Gastrocnemius medialis (tissue), 4 donors: ENCODE measurements around the gene RAPGEF1. TPM values are rescaled to one million over a fixed set of nuclear protein-coding genes. Genes with fewer than 3 reads are reported as not detected.

Experiments
- ATAC-seq, 2 donors: fragments of 150-250 bp; one replicate each; pipeline ENCODE4 v1.9.1; 2016
- DNase-seq, 2 donors: peaks; one replicate each; pipeline ENCODE4 v3.0.0-alpha.2; 2019
- H3K27ac ChIP-seq, 4 donors: fragments of 200-600 bp; sonication (generic); 1 replicate in 1 of 4; 2 replicates in 3 of 4; pipeline ENCODE4 v1.5.1; 2016 to 2018; ENCODE audit warnings: mild to moderate bottlenecking in 2 of 4, moderate library complexity in 1 of 4
- H3K27me3 ChIP-seq, 3 donors: fragments of 200-600 bp; sonication (generic) in 2 of 3; 1 replicate in 1 of 3; 2 replicates in 2 of 3; pipeline versions ENCODE4 v1.5.1 to v1.6.0; 2016 to 2019; ENCODE audit warnings: mild to moderate bottlenecking in 1 of 3, moderate library complexity in 1 of 3
- H3K36me3 ChIP-seq, 2 donors: fragments of 200-600 bp; sonication (generic) in 1 of 2; one replicate each; pipeline ENCODE4 v1.5.1; 2017 to 2018
- H3K4me1 ChIP-seq, 2 donors: fragments of 200-600 bp; sonication (generic) in 1 of 2; one replicate each; pipeline ENCODE4 v1.5.1; 2016 to 2017; ENCODE audit warnings: mild to moderate bottlenecking in 2 of 2
- H3K4me3 ChIP-seq, 4 donors: fragments of 200-600 bp; sonication (generic) in 3 of 4; 1 replicate in 1 of 4; 2 replicates in 3 of 4; pipeline ENCODE4 v1.5.1; 2016 to 2019; ENCODE audit warnings: mild to moderate bottlenecking in 2 of 4
- H3K9me3 ChIP-seq, 3 donors: fragments of 200-600 bp; sonication (generic) in 2 of 3; 1 replicate in 1 of 3; 2 replicates in 2 of 3; pipeline ENCODE4 v1.5.1; 2016 to 2019
- POLR2A ChIP-seq, 2 donors: fragments of 450-650 bp; IDR thresholded peaks; one replicate each; pipeline ENCODE4 v1.6.1; 2017; ENCODE audit warnings: antibody characterized with exemption in 2 of 2, mild to moderate bottlenecking in 2 of 2, moderate library complexity in 2 of 2
- in situ Hi-C, 4 donors: fragments of 200-750 bp; cut with MboI; loops; one replicate each; pipeline versions ENCODE4 v1.15.0 to v1.8.0; 2017; ENCODE audit warnings: low sequenced_read_pairs in 4 of 4
- intact Hi-C: fragments of 100-400 bp; cut with DNase I; formaldehyde crosslinking; loops from one replicate; pipeline ENCODE4 v1.15.1; 2023; ENCODE audit warnings: low total_unique reads
- total RNA-seq, 4 donors: library from RNA; depleted of rRNA; stranded (reverse); fragments of >200 nt; gene quantifications; one replicate each; pipeline versions ENCODE4 v1.1.0 to v1.2.3, GENCODE V29; 2016
- TF ChIP-seq, protein P1 (sequence below), 5 experiments: fragments of 450-650 bp in 3 of 5; fragments of 200-600 bp in 2 of 5; sonication (generic) in 2 of 5; IDR thresholded peaks in 4 of 5; conservative IDR thresholded peaks in 1 of 5; 1 replicate in 4 of 5; 2 replicates in 1 of 5; pipeline ENCODE4 v1.5.1; 2016 to 2019; ENCODE audit warnings: antibody characterized with exemption in 5 of 5, mild to moderate bottlenecking in 3 of 5, moderate library complexity in 3 of 5

Gene RAPGEF1
- total RNA-seq, 4 donors from 2014 or later, result 123 to 296 (median 217) TPM

GRCh38 chr9:131562032-131562959, 177.6 kb downstream of the RAPGEF1 start:
- ATAC-seq (no peak), DNase-seq (no peak)
- H3K27ac ChIP-seq, result no peak overlapping the region
- no peaks in the 10 kb centered on the region for H3K4me1 ChIP-seq
- H3K36me3 ChIP-seq, result no peaks in the 10 kb centered on the region
- no peak overlapping the region for H3K4me3 ChIP-seq
- no peaks in the 10 kb centered on the region for H3K9me3 ChIP-seq
- H3K27me3 ChIP-seq, result no peaks in the 10 kb centered on the region
- TF ChIP-seq, protein P1, sequence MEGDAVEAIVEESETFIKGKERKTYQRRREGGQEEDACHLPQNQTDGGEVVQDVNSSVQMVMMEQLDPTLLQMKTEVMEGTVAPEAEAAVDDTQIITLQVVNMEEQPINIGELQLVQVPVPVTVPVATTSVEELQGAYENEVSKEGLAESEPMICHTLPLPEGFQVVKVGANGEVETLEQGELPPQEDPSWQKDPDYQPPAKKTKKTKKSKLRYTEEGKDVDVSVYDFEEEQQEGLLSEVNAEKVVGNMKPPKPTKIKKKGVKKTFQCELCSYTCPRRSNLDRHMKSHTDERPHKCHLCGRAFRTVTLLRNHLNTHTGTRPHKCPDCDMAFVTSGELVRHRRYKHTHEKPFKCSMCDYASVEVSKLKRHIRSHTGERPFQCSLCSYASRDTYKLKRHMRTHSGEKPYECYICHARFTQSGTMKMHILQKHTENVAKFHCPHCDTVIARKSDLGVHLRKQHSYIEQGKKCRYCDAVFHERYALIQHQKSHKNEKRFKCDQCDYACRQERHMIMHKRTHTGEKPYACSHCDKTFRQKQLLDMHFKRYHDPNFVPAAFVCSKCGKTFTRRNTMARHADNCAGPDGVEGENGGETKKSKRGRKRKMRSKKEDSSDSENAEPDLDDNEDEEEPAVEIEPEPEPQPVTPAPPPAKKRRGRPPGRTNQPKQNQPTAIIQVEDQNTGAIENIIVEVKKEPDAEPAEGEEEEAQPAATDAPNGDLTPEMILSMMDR (IDR thresholded peaks at IDR 0.05 in 4 of 5, conservative IDR thresholded peaks at IDR 0.05 in 1 of 5), result no peak
- TF ChIP-seq POLR2A (IDR thresholded peaks at IDR 0.05), result no peak
- in situ Hi-C loops, result loop anchor here in 2 of 4 donors (25.0 kb wide), 1 partner anchor 700 kb away; no protein-coding TSS in a partner anchor
- intact Hi-C loops, result no loop called here

DNA sequence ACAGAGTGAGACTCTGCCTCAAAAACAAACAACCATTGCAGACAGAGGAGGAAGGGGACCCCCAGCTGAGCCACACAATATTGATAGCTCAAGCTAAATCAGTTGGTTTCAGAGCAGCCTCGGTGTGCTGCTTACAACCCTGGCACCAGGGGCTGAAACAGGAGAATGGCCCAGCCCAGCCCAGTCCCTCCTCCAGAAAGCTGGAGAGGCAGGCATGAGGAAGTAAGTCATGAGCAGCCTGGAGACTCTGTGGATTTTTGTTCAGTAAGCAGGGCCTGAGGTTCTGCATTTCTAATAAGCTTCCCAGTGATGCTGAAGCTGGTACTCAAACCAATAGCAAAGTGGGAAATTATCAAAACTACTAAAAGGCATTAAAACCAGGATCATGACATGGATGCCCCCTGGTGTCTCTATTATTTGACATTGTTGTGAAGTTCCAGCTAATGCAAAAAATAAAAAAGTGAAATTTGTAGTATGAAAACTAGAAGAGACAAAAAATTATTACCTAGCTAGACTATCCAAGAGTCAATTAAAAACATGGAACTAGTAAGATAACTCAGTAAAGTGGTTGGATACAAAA, 180.4 kb downstream of the RAPGEF1 start:
- DNase-seq (no peak), ATAC-seq (no peak)
- no peak overlapping the region for H3K27ac ChIP-seq
- H3K4me3 ChIP-seq, result no peak overlapping the region
- in situ Hi-C loops (loop anchor here in 2 of 4 donors (25.0 kb wide), 1 partner anchor 703 kb away; no protein-coding TSS in a partner anchor), intact Hi-C loops (no loop called here)
- no peaks in the 10 kb centered on the region for H3K4me1 ChIP-seq
- no peaks in the 10 kb centered on the region for H3K9me3 ChIP-seq
- H3K27me3 ChIP-seq, result peaks cover 14 to 22% (median 15%) of the 10 kb centered on the region in 3 donors
- no peaks in the 10 kb centered on the region for H3K36me3 ChIP-seq
- no peak for TF ChIP-seq POLR2A (IDR thresholded peaks at IDR 0.05)

GRCh38 chr9:131557855-131558548, 181.9 kb downstream of the RAPGEF1 start:
- DNase-seq (no peak), ATAC-seq (no peak)
- Histone ChIP-seq H3K27me3 (peaks cover 27 to 36% (median 29%) of the 10 kb centered on the region in 3 donors), H3K27ac (no peak overlapping the region), H3K36me3 (no peaks in the 10 kb centered on the region), H3K4me3 (no peak overlapping the region), H3K9me3 (no peaks in the 10 kb centered on the region), H3K4me1 (no peaks in the 10 kb centered on the region)
- in situ Hi-C loops (loop anchor here in 2 of 4 donors (25.0 kb wide), 1 partner anchor 704 kb away; no protein-coding TSS in a partner anchor), intact Hi-C loops (no loop called here)
- no peak for TF ChIP-seq POLR2A (IDR thresholded peaks at IDR 0.05)
- TF ChIP-seq, protein P1 (IDR thresholded peaks at IDR 0.05 in 4 of 5, conservative IDR thresholded peaks at IDR 0.05 in 1 of 5), result no peak

DNA sequence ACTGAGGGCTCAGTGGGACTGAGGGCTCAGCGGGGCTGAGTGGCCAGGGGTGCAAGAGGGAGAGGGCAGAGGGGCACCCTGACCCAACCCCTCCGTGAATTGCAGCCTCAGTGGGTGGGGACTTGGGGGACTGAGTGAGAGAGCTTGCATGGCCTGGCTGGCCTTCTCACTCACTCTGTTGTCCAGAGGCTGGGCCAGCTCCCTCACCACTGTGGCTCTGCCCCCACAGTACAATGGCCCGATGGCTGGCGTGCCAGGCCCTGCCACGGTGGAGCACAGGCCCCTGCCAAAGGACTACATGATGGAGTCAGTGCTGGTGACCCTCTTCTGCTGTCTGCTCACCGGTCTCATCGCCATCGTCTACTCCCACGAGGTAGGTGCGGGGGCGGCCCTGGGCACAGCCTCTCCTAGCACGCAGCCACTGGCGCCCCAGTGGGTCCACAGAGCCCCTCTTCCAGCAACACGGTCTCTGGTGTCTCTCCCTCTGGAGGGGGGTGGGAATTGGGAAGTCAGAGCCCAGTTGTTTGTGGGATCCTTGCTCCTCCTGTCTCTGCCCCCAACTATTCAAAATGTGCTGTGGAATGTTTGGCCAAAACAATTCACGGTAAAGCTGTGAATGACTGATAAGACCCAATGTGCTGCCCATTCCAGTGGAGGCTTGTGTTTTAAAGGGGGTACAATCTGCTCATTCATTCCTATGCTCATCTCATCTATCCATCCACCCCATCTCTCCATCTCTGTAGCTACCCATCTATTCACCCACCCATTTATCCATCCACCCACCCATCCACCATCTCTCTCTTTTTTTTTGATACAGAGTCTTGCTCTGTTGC, 183.8 kb downstream of the RAPGEF1 start:
- no peaks in the 10 kb centered on the region for H3K36me3 ChIP-seq
- H3K27me3 ChIP-seq, result peaks cover 40% of the 10 kb centered on the region in 3 donors
- H3K4me1 ChIP-seq, result no peaks in the 10 kb centered on the region
- DNase-seq (no peak), ATAC-seq (no peak)
- H3K27ac ChIP-seq, result no peak overlapping the region
- intact Hi-C loops (no loop called here), in situ Hi-C loops (loop anchor here in 2 of 4 donors (25.0 kb wide), 1 partner anchor 706 kb away; no protein-coding TSS in a partner anchor)
- H3K4me3 ChIP-seq, result no peak overlapping the region
- TF ChIP-seq, protein P1 (IDR thresholded peaks at IDR 0.05 in 4 of 5, conservative IDR thresholded peaks at IDR 0.05 in 1 of 5), result no peak
- no peak for TF ChIP-seq POLR2A (IDR thresholded peaks at IDR 0.05)
- no peaks in the 10 kb centered on the region for H3K9me3 ChIP-seq
